T-helper 9 cell (primary cell): ENCODE measurements around the gene TRIM38.
"Not testable (repeated sequence)": the region's sequence is repeated elsewhere in the genome, so short reads cannot be mapped to it uniquely, and the experiment has no call there.

Experiments used
- DNase-seq: peaks from one replicate; pipeline ENCODE4 v3.0.0-alpha.2; 2020
- total RNA-seq, 2 donors: gene quantifications; one replicate each; lab custom pipeline; 2026; lab: John Stamatoyannopoulos, UW

The TRIM38 gene, protein sequence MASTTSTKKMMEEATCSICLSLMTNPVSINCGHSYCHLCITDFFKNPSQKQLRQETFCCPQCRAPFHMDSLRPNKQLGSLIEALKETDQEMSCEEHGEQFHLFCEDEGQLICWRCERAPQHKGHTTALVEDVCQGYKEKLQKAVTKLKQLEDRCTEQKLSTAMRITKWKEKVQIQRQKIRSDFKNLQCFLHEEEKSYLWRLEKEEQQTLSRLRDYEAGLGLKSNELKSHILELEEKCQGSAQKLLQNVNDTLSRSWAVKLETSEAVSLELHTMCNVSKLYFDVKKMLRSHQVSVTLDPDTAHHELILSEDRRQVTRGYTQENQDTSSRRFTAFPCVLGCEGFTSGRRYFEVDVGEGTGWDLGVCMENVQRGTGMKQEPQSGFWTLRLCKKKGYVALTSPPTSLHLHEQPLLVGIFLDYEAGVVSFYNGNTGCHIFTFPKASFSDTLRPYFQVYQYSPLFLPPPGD
- total RNA-seq: 75.3 to 115 reads per million in 2 donors

- peak; percentile 58 for DNase-seq
Measured at GRCh38 chr6:25962149-25963127, at the start of gene TRIM38. Gene TRIM38, plus strand, starts transcription at chr6:25962802. Its CDS starts 3,721 bp downstream, at chr6:25966523.

DNA sequence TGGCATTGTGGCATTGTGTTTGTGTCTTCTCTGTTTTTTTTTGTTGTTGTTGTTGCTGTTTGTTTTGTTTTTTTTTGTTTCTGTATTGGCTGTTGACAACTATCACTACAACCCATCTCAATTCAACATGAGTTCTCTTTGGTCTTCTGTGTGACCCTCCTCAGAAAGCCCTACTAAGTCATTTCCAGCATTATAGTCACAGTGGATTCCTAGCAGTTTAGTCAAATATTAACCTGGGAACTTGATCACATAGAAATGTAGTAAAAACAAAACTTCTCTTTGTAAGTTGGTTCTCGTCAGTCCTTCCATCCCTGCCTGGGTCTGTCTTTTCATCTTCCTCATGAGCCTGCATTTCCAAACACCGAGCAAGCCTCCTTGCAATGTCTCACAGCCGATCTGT lies 48.9 kb upstream of the TRIM38 start:
- no peak for DNase-seq

DNA sequence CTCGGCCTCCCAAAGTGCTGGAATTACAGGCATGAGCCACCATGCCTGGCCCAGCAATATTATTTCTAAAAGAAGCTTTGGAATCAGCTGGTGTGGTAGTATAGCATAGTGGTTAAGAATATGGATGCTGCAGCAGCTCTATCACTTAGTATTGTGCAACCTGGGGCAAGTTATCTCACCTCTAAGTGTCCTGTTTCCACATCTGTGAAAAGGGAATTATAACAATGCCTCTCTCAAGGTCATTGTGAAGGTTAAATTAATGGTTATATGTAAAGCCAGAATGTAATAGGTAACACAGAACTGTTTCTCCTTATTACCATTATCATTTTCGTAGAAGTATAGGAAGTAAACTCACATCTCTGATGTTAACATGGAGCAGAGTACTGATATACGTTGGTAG lies 46.3 kb upstream of the TRIM38 start:
- DNase-seq: no peak

- DNase-seq: no peak
Measured at GRCh38 chr6:25916789-25917490, 45.7 kb upstream of the TRIM38 start.

- DNase-seq: no peak
Measured at GRCh38 chr6:25918083-25918683, 44.4 kb upstream of the TRIM38 start.

GRCh38 chr6:25919657-25920056 lies 42.9 kb upstream of the TRIM38 start:
- no peak for DNase-seq

DNA sequence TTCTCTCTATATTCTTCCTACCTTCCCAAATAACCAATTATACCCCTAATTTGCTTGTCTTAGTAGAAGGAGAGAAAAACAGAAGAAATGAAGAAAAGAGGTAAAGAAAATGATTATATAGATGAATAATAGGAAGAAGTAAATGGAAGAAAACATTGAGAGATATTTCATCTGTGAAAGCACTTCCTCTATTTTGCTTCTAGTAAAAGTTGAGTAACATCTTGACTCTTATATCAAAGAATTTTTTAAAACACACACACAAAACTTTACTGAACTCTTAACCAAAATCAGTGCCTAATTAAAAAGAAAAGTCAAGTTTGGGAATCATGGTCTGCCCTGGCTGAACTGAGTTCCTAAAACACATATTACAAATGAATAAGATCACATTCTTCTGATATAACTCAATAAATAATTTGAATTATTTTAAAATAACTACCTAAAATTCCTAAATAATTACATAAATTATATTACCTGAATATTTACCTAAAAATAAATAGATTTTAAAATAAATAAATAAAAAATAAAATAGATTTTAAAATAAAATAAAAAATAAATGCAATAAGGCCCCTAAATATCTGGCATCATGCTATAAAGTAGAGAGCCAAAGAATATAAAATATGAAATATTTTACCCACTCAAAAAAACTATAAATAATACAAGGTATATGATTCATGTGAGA lies 40.9 kb upstream of the TRIM38 start:
- no peak for DNase-seq

- DNase-seq: no peak
Measured at GRCh38 chr6:25922301-25922700, 40.3 kb upstream of the TRIM38 start.

GRCh38 chr6:25925876-25926275 lies 36.7 kb upstream of the TRIM38 start:
- DNase-seq: no peak

DNA sequence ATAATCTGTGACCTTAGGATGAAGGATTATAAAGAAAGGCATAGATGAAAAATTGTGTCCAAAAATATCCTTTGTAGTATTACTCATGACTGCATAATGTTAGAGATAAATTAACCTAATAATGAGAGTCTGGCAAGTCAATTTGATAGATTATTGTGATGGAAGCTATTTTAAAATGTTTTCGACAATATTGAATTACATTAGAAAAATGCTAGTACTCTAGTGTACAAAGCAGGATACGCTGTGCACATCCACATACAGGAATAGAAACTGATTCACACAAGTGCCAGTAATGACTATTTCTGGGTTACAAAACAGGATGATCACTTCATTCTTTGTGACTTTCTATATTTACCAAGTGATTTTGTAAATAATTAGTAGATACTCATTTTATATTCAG lies 35.4 kb upstream of the TRIM38 start:
- no peak for DNase-seq

GRCh38 chr6:25927756-25928216 lies 34.8 kb upstream of the TRIM38 start:
- no peak for DNase-seq

DNA sequence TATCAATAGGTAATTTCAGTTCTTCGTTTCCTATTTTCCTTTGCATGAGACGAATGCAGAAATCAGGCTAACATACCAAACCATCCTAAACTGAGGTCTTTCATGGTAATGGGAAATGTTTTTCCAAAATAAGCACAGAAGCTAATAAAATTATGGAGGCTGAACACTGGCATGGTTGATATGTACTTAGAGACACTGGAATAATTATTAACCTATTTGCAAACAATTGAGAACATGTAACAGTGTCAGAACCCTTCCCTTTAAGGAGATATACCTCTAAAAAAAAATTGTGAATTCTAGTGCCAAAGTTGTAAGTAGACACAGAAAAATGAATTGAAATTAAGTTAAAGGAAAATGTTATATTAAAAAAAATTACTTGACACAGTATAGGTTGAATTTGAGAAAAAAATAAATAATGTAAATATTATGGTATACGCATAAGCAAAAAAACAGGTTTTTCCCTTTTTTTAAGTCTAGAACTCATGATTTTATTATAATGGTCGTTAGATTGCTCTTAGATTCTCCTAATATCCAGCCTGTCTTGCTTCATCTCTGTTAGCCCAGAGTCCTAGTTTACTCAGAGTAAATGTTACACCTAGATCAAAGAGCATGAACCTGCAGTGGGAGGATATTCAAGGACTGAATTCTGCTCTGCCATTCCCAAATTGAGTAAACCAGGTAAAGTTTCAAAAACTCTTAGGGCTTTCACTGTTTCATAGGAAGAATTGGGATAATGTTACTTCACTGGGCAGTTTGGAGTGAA lies 33.9 kb upstream of the TRIM38 start:
- DNase-seq: no peak

- DNase-seq: not testable (repeated sequence)
Measured at GRCh38 chr6:25929785-25930184, 32.8 kb upstream of the TRIM38 start.

DNA sequence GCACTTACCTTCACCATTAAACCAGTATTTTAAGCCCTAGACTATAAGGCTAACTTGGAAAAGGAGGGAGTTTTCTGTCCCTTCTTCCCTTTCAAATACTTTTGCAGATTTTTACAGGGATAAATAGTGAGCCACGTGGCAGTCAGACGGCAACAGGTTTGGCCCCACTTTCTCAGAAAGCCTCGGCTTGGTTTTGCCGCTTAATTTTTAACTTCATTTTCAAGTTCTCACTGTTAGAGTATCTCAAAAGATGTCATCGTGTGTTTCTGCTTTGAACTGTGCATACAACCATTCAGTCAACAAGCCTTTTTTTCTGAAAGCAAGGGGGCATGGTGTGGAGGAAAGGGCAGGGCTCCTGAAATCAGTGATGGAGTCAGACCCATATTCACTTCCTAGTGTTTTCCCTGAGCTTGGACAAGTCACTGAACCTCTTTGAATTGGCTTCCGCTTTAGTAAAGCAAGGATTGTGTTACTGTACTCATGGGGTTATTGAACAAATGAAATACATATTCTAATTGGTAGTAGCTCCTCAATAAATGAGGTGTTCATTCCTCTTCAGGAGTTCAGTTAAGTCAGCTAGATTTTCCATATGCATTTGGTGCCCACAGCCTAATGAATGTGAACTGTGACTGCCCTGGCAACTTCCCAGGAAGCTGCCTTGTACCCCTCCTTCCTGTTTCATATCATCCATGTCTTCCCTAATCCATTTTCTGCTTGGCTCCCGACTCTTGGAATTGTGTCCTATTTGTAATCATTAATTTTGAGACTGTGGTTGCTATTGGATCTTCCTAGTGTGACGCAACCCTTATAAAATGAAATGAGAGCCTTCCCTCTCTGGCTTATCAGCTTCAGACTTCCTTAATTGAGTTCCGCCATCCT lies 31.8 kb upstream of the TRIM38 start, which contains the start of gene SLC17A2:
Gene SLC17A2, minus strand, starts transcription at position 160 of the 879 bp plus-strand sequence. CDS start 4,895 bp downstream, outside the sequence.
- no peak for DNase-seq

GRCh38 chr6:25931411-25931709 lies 31.2 kb upstream of the TRIM38 start:
- no peak for DNase-seq

- no peak for DNase-seq
Measured at GRCh38 chr6:25934156-25934555, 28.4 kb upstream of the TRIM38 start.

GRCh38 chr6:25934735-25935313 lies 27.8 kb upstream of the TRIM38 start:
- no peak for DNase-seq

GRCh38 chr6:25935953-25936352 lies 26.6 kb upstream of the TRIM38 start:
- DNase-seq: no peak

DNA sequence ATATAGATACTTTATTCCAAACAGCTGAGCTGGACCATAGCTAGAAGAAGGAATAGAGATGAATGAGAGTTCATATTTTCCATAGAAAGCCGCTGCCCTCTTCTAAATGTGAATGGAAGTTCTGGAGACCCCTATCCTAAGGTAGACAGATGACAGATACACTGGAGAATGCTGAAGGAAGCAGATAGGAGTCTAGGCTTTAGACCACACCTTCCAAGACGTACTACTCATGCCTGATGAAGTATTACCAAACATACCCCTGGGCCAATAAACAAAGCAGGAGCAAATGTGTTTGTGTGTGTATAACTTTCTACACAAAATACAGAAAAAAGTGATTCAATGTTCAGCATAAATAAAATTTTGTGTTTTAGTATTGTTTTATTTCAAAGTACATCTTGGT lies 23.0 kb upstream of the TRIM38 start:
- no peak for DNase-seq
